GM18508 (cell line): Measurements from ENCODE around the gene CFAP100.

ENCODE experiments used
- ATAC-seq: cut with Tn5 transposase; IDR thresholded peaks from one replicate; pipeline ENCODE4 v1.9.1; 2021; ENCODE audit warnings: moderate number of reproducible peaks; ENCODE audit not compliant: insufficient read depth, unreplicated experiment

Gene CFAP100

GRCh38 chr3:126394179-126394976 lies at the start of gene CFAP100:
Gene CFAP100 (plus strand): TSS chr3:126394909. CDS start chr3:126396001, 1,092 bp downstream.
- ATAC-seq = no peak

GRCh38 chr3:126345231-126345630 lies 49.5 kb upstream of the CFAP100 start:
- ATAC-seq = no peak

- ATAC-seq = no peak
Measured at GRCh38 chr3:126345641-126346460, 48.9 kb upstream of the CFAP100 start.

GRCh38 chr3:126346466-126346865 lies 48.2 kb upstream of the CFAP100 start:
- no peak for ATAC-seq

GRCh38 chr3:126347543-126348161 lies 47.1 kb upstream of the CFAP100 start:
- no peak for ATAC-seq

- ATAC-seq = no peak
Measured at GRCh38 chr3:126348308-126348920, 46.3 kb upstream of the CFAP100 start.

- ATAC-seq = no peak
Measured at GRCh38 chr3:126349071-126349470, 45.6 kb upstream of the CFAP100 start.

- no peak for ATAC-seq
Measured at GRCh38 chr3:126349611-126350501, 44.9 kb upstream of the CFAP100 start.

- ATAC-seq = no peak
Measured at GRCh38 chr3:126350502-126351085, 44.1 kb upstream of the CFAP100 start.

- no peak for ATAC-seq
Measured at GRCh38 chr3:126351086-126351770, 43.5 kb upstream of the CFAP100 start.

- ATAC-seq = no peak
Measured at GRCh38 chr3:126351771-126352475, 42.8 kb upstream of the CFAP100 start.

- ATAC-seq = no peak
Measured at GRCh38 chr3:126352476-126353454, 41.9 kb upstream of the CFAP100 start.

GRCh38 chr3:126353694-126354321 lies 40.9 kb upstream of the CFAP100 start:
- no peak for ATAC-seq

- no peak for ATAC-seq
Measured at GRCh38 chr3:126354776-126355175, 39.9 kb upstream of the CFAP100 start.

- no peak for ATAC-seq
Measured at GRCh38 chr3:126355251-126355650, 39.5 kb upstream of the CFAP100 start.

GRCh38 chr3:126355777-126356372 lies 38.8 kb upstream of the CFAP100 start:
- ATAC-seq = no peak
